GDM1 (cell line): ENCODE data around the gene PCSK5.
"Not testable (repeated sequence)": the region's sequence is repeated elsewhere in the genome, so short reads cannot be mapped to it uniquely, and the experiment has no call there.

Source experiments
- DNase-seq: peaks from one replicate; lab custom pipeline; 2025; lab: John Stamatoyannopoulos, UW

PCSK5 gene

DNA sequence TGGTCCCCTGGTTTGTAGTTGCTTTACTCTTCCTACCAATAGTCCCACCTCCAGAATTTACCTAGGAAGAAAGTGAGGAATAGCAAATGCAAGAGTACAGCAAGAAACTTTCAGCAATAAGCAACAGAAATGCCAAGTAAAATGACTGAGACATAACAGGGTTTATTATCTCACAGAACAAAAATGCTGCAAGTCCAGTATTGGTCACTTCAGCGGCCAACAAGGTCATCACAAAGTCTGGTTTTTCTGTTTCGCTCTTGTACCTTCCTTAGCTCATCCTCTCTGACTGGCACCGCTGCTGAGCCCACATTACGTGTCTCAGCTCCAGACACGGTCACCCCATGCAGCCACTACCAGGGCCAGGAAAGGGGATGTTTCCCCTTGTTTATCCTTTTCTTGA is 421.1 kb downstream of the PCSK5 start:
- DNase-seq, result no peak

- DNase-seq, result no peak
Measured at GRCh38 chr9:76313771-76314170, 423.3 kb downstream of the PCSK5 start.

- DNase-seq, result no peak
Measured at GRCh38 chr9:76314321-76314720, 423.8 kb downstream of the PCSK5 start.

DNA sequence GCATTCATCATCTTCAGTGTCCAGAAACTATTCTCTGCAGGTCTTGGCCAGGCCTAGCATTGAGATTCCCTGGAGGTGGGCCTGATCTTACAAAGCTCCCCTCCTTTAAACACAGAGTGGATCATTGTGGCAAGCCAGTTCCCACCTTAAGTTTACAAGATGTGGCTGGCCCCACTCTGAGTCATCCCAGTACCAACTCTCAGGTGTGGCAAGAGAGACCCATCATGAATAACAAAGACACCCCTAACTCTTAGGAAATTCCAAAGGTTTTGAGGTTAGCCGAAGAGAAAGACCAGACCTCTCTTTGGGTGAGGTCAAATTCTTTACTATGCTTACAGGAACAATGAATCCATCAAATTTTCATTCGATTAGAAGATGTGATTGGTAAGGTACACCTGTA is 425.6 kb downstream of the PCSK5 start:
- no peak for DNase-seq

- not testable (repeated sequence) for DNase-seq
Measured at GRCh38 chr9:76319466-76319865, 429.0 kb downstream of the PCSK5 start.

- DNase-seq, result no peak
Measured at GRCh38 chr9:76321195-76321828, 430.8 kb downstream of the PCSK5 start.

GRCh38 chr9:76322810-76323209 is 432.3 kb downstream of the PCSK5 start:
- no peak for DNase-seq

- DNase-seq, result no peak
Measured at GRCh38 chr9:76323490-76323889, 433.0 kb downstream of the PCSK5 start.

DNA sequence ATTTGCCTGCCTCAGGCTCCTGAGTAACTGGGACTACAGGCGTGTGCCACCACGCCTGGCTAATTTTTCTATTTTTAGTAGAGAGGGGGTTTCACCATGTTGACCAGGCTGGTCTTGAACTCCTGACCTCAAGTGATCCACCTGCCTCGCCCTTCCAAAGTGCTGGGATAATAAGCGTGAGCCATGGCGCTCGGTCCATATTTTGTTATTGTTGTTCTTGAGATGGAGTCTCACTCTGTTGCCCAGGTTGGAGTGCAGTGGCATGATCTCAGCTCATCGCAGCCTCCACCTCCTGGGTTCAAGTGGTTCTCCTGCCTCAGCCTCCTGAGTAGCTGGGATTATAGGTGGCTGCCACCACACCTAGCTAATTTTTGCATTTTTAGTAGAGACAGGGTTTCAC is 433.6 kb downstream of the PCSK5 start:
- DNase-seq, result not testable (repeated sequence)

DNA sequence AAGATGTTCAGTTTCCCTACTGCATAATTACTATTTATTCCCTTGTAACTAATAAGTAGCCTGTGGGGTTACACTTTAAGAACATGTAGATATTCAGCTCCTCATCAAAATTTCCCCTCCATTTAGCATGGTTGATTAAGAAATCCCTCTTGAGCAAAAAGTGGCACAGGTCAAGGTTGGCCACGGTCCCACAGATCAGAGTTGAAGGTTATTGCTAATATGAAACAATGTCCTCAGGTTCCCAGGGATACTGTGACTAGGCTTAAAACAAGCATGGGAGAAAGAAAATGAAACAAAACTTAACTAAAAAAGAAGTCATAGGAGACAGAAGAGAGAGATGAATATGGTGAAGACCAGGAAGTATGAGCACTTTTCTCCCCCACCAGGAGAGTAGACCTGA is 439.6 kb downstream of the PCSK5 start:
- no peak for DNase-seq

DNA sequence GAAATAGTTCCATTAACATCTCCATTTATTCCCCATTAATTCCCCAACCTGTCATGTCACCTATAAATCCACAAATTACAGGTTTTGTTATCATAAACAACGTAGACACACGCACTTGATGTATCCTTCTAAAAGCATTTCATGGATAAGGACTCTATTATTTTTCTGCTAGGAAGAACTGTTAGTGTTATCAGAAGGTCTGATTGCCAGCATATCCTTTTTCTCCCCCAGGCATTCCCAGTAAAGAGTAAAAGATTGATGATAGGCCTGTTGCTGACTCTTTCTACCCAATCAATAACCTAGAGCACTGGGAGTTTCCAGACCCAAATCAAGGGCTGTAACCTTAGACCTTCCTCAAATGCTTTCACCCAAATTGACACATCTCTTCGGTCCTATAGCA is 442.9 kb downstream of the PCSK5 start:
- no peak for DNase-seq

DNA sequence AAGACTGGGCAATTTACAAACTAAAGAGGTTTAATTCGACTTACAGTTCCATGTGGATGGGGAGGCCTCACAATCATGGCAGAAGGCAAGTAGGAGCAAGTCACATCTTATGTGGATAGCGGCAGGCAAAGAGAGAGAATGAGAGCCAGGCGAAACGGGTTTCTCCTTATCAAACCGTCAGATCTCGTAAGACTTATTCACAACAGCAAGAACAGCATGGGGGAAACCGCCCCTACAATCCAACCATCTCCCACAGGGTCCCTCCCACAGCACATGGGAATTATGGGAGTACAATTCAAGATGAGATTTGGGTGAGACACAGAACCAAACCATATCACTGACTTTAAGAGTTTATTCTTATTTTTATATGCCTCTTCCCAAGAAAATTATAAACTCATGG is 443.5 kb downstream of the PCSK5 start:
- DNase-seq, result no peak

DNA sequence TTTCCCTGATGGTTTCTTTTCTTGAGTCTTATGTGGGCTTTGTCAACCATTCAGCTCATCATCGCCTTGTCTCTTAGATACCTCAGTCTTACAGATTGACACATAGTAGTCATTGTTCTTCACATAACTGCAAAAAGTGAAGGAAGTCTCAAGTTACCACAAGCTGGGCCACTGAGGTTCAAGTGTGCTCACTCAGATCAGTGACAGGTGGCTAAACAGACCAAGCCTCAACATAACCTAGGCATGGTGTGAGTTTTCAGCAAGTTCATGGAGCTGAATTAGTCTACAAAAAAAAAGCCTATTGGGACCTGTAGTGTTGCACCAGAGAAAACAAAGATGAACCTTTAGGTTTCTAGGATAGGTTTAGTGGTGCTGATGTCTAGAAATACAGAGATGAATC is 445.6 kb downstream of the PCSK5 start:
- DNase-seq, result no peak

DNA sequence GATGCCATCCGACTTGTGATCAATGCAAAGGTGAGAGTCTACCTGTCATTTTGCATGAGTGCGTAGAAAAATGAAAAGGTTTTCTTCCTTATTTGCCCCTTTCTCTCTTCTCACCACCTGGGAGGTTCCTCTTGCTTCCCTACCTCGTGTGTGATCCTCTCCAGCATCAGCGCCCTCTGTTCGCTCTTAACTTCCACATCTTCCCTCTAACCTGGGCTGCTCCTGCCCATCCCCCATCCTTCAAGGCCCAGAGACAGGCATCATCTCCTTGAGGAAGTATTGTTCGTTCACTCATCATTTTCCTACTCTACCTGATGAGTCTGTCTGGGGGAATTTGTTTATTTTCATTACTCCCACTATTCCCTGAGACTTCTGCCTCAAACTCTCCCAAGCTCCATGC is 447.9 kb downstream of the PCSK5 start:
- no peak for DNase-seq

GRCh38 chr9:76341616-76342015 is 451.1 kb downstream of the PCSK5 start:
- DNase-seq, result no peak

DNA sequence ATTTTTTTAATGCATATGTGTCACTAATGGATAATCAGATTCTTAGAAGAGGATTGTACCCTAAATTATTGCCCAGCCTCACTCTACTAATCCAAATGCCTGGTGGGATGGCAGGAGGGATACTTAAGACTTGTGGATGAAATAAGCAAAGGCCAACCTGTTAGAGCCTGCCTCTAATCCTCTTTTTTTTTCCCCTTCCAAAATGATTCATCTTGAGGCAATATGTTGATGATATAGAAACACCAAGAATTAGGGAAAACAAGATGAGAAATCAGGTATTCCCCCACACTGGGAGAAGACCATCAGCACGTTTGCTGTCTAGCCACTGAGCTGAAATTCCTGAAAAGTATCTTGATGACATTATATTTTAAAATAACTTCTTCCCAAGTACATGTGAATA is 451.7 kb downstream of the PCSK5 start:
- no peak for DNase-seq

GRCh38 chr9:76342858-76343257 is 452.4 kb downstream of the PCSK5 start:
- no peak for DNase-seq

GRCh38 chr9:76349865-76350264 is 459.4 kb downstream of the PCSK5 start:
- no peak for DNase-seq

- DNase-seq, result no peak
Measured at GRCh38 chr9:76351006-76351405, 460.5 kb downstream of the PCSK5 start.

DNA sequence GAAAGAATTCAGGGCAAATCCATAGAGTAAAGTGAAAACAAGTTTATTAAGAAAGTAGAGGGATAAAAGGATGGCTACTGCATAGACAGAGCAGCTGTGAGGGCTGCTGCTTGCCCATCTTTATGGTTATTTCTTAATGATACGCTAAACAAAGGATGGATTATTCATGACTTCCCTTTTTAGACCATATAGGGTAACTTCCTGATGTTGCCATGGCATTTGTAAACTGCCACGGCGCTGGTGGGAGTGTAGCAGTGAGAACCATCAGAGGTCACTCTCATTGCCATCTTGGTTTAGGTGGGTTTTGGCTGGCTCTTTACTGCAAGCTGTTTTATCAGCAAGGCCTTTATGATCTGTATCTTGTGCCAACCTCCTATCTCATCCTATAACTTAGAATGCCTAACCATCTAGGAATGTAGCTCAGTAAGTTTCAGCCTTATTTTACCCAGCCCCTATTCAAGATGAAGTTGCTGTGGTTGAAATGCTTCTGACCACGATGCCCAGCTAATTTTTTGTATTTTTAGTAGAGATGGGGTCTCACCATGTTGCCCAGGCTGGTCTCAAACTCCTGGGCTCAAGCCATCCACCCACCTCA is 461.6 kb downstream of the PCSK5 start:
- DNase-seq, result no peak

DNA sequence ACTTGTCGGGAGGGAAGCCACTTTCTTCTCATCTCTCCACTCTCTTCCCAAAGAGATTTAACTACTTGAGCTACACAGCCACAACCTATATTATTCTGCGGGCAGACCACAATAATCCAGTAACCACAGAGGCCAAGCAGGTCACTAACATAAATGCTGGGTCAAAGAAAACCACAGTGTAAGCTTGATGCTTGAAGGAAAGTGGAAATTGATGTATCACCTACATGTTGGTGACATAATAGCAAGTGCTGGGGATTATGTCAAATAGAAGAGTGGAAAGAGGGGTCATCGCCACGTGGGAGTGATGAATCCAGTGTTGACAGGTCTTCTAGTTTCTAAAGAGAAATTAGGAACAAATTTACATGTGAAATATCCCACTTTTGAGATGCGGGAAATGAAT is 462.8 kb downstream of the PCSK5 start:
- no peak for DNase-seq

GRCh38 chr9:76354221-76354620 is 463.7 kb downstream of the PCSK5 start:
- DNase-seq, result no peak

- DNase-seq, result no peak
Measured at GRCh38 chr9:76355886-76356285, 465.4 kb downstream of the PCSK5 start.

- DNase-seq, result no peak
Measured at GRCh38 chr9:76357555-76357954, 467.1 kb downstream of the PCSK5 start.
